Lower leg skin (tissue), 4 donors: Measurements from ENCODE around the gene PFDN1. TPM values are rescaled to one million over a fixed set of nuclear protein-coding genes. Genes with fewer than 3 reads are reported as not detected.

Experiments
- DNase-seq, 2 donors: peaks; one replicate each; pipeline ENCODE4 v3.0.0-alpha.2; 2019; ENCODE audit warnings: low spot score in 2 of 2
- H3K4me3 ChIP-seq: fragments of 200-600 bp; sonication (generic); 2 replicates; pipeline ENCODE4 v1.5.1; 2017; ENCODE audit warnings: mild to moderate bottlenecking, low read depth; ENCODE audit not compliant: poor library complexity, severe bottlenecking
- CTCF ChIP-seq, 3 donors: fragments of 450-650 bp; IDR thresholded peaks; one replicate each; pipeline ENCODE4 v1.5.1; 2016; ENCODE audit warnings: antibody characterized with exemption in 3 of 3, mild to moderate bottlenecking in 3 of 3, moderate library complexity in 2 of 3
- POLR2A ChIP-seq, 2 donors: fragments of 450-650 bp; IDR thresholded peaks; one replicate each; pipeline ENCODE4 v1.6.1; 2016 to 2017; ENCODE audit warnings: antibody characterized with exemption in 2 of 2, mild to moderate bottlenecking in 1 of 2, moderate library complexity in 1 of 2
- WGBS, 2 donors: methylation state at CpG; one replicate each; pipeline ENCODE4 v1.1.5; 2018; 5-methylcytosine and 5-hydroxymethylcytosine counted together
- intact Hi-C: fragments of 100-400 bp; cut with DNase I; formaldehyde crosslinking; loops from one replicate; pipeline ENCODE4 v1.15.0; 2023; ENCODE audit warnings: low total_unique reads
- total RNA-seq, 4 donors: library from RNA; depleted of rRNA; stranded (reverse); fragments of >200 nt; gene quantifications; one replicate each; pipeline ENCODE4 v1.1.0, GENCODE V29; 2016

PFDN1 gene
- total RNA-seq, 4 donors from 2014 or later: 43.3 to 78.6 (median 59.7) TPM

- H3K4me3 ChIP-seq: no peak overlapping the region
- intact Hi-C loops: no loop called here
- no peak for TF ChIP-seq POLR2A (IDR thresholded peaks at IDR 0.05)
- TF ChIP-seq CTCF (IDR thresholded peaks at IDR 0.05): no peak
- 91 to 92% methylated on average over 6 of the region's 6 CpGs for WGBS, 2 donors
- no peak for DNase-seq
Observed at GRCh38 chr5:140266471-140267200, 36.3 kb downstream of the PFDN1 start.

GRCh38 chr5:140265845-140266244, 37.1 kb downstream of the PFDN1 start:
- WGBS, 2 donors: 93 to 100% methylated on average over 1 of the region's 1 CpG
- no peak for TF ChIP-seq POLR2A (IDR thresholded peaks at IDR 0.05)
- TF ChIP-seq CTCF (IDR thresholded peaks at IDR 0.05): no peak
- no peak for DNase-seq
- H3K4me3 ChIP-seq: no peak overlapping the region
- intact Hi-C loops: no loop called here

GRCh38 chr5:140262839-140263238, 40.1 kb downstream of the PFDN1 start:
- no peak overlapping the region for H3K4me3 ChIP-seq
- intact Hi-C loops: no loop called here
- no peak for TF ChIP-seq CTCF (IDR thresholded peaks at IDR 0.05)
- no peak for TF ChIP-seq POLR2A (IDR thresholded peaks at IDR 0.05)
- 86 to 87% methylated on average over 3 of the region's 3 CpGs for WGBS, 2 donors
- DNase-seq: no peak

- 53 to 75% methylated on average over 3 of the region's 3 CpGs for WGBS, 2 donors
- DNase-seq: no peak
- H3K4me3 ChIP-seq: no peak overlapping the region
- TF ChIP-seq CTCF (IDR thresholded peaks at IDR 0.05) (no peak), POLR2A (IDR thresholded peaks at IDR 0.05) (no peak)
- intact Hi-C loops: no loop called here
Observed at GRCh38 chr5:140262221-140262620, 40.7 kb downstream of the PFDN1 start.

- WGBS, 2 donors: 16% methylated on average over 8 of the region's 8 CpGs
Observed at GRCh38 chr5:140261403-140262171, 41.3 kb downstream of the PFDN1 start.

More at GRCh38 chr5:140261403-140262171, 41.3 kb downstream of the PFDN1 start:
- TF ChIP-seq POLR2A (IDR thresholded peaks at IDR 0.05) (no peak), CTCF (IDR thresholded peaks at IDR 0.05) (no peak)
- H3K4me3 ChIP-seq: no peak overlapping the region
- intact Hi-C loops: no loop called here
- peak in 1 of 2 donors; percentile 79 for DNase-seq
